RWPE1 (cell line): ENCODE results near the gene ENOX1.

ENCODE experiments used
- CTCF ChIA-PET: fragments of 350-600 bp; sonication (Branson Sonifier 250); formaldehyde crosslinking; extraction: SDS; loops from one replicate; lab custom pipeline; 2021; lab: Yijun Ruan, JAX
- POLR2A ChIA-PET: fragments of 400-600 bp; formaldehyde crosslinking; extraction: SDS; loops from one replicate; lab custom pipeline; 2020; ENCODE audit warnings: antibody characterized with exemption; ENCODE audit not compliant: low non-redundant PET; lab: Yijun Ruan, JAX
- DNase-seq: peaks from one replicate; pipeline ENCODE4 v3.0.0; 2012; ENCODE audit warnings: low spot score
- H3K27ac ChIP-seq: fragments of 450-650 bp; 2 replicates; pipeline ENCODE4 v1.5.1; 2017
- CTCF ChIP-seq: fragments of 450-650 bp; conservative IDR thresholded peaks from 2 replicates; pipeline ENCODE4 v1.5.1; 2017; ENCODE audit warnings: low read depth, mild to moderate bottlenecking

Gene ENOX1

GRCh38 chr13:43492745-43493144 lies 294.0 kb downstream of the ENOX1 start:
- POLR2A ChIA-PET: no interaction called here
- H3K27ac ChIP-seq: no peak overlapping the region
- CTCF ChIA-PET: no interaction called here
- DNase-seq: no peak
- no peak for TF ChIP-seq CTCF

- no peak for DNase-seq
- no peak for TF ChIP-seq CTCF
- no peak overlapping the region for H3K27ac ChIP-seq
- ChIA-PET POLR2A (no interaction called here), CTCF (interaction anchor here (0.6 kb wide), 1 partner anchor 312 kb away, joined by 3 read pairs; no protein-coding TSS in a partner anchor)
Observed at GRCh38 chr13:43492311-43492710, 294.5 kb downstream of the ENOX1 start.

GRCh38 chr13:43489233-43489632 lies 297.5 kb downstream of the ENOX1 start:
- DNase-seq: no peak
- ChIA-PET CTCF (interaction anchor here (1.2 kb wide), 1 partner anchor 19 kb away, joined by 3 read pairs; no protein-coding TSS in a partner anchor), POLR2A (no interaction called here)
- H3K27ac ChIP-seq: no peak overlapping the region
- TF ChIP-seq CTCF: no peak

GRCh38 chr13:43487885-43488284 lies 298.9 kb downstream of the ENOX1 start:
- POLR2A ChIA-PET: no interaction called here

GRCh38 chr13:43487461-43487860 lies 299.3 kb downstream of the ENOX1 start:
- DNase-seq: no peak
- no peak overlapping the region for H3K27ac ChIP-seq
- TF ChIP-seq CTCF: no peak
- POLR2A ChIA-PET: no interaction called here
- CTCF ChIA-PET: no interaction called here

More at GRCh38 chr13:43487885-43488284, 298.9 kb downstream of the ENOX1 start:
- no peak for TF ChIP-seq CTCF
- no peak overlapping the region for H3K27ac ChIP-seq
- no peak for DNase-seq
- CTCF ChIA-PET: no interaction called here

GRCh38 chr13:43484432-43485225 lies 302.1 kb downstream of the ENOX1 start:
- no peak overlapping the region for H3K27ac ChIP-seq
- CTCF ChIA-PET: no interaction called here
- no peak for TF ChIP-seq CTCF
- DNase-seq: no peak
- POLR2A ChIA-PET: no interaction called here
